ENCODE data around the gene DYNLT4. TPM values are rescaled to one million over a fixed set of nuclear protein-coding genes. Genes with fewer than 3 reads are reported as not detected.
"Not testable (repeated sequence)": the region's sequence is repeated elsewhere in the genome, so short reads cannot be mapped to it uniquely, and the experiment has no call there.

Gene DYNLT4
- total and polyA plus RNA-seq, 8 donors: 0.28 to 1.8 (median 0.38) TPM

DNA sequence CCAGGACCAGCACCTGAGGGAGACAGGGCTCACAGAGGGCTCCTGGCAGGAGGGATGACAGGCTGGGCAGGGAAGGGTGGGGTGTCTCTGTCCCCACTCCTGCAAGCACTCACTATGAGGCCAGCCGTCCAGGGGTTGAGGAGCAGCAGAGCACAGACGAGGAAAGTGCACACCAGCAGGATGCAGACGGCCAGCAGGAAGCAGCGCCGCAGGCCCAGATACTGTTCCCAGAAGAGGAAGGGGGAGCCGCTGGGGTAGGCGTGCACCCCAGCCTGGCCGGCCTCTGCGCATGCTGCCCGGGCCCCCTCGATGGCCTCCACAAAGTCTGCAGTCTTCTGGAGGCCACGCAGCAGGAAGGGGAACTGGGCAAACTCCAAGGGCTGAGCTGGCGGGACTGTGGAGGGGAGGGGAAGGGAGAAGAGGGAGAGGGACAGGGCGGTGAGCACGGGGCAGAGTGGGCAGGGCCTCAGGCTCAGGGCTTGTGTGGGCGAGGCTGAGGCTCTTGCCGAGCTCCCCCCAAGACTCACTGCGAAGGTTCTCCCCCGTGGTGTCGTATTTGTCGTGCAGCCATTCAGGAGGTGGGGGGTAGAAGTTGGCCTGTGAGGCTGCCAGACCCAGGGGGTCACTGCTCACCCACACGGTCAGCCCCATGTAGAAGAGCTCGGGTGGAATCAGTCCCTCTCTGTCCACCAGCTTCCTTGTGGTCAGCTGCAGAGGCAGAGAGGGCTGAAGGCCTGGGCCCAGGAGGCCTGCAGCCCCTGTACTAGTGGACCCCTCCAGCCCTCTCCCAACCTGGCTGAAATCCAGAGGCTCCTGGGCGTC is 19.4 kb upstream of the DYNLT4 start:
- peak overlapping the region in 1 of 4 donors; percentile 36 for H3K27ac ChIP-seq
- TF ChIP-seq, protein P1, sequence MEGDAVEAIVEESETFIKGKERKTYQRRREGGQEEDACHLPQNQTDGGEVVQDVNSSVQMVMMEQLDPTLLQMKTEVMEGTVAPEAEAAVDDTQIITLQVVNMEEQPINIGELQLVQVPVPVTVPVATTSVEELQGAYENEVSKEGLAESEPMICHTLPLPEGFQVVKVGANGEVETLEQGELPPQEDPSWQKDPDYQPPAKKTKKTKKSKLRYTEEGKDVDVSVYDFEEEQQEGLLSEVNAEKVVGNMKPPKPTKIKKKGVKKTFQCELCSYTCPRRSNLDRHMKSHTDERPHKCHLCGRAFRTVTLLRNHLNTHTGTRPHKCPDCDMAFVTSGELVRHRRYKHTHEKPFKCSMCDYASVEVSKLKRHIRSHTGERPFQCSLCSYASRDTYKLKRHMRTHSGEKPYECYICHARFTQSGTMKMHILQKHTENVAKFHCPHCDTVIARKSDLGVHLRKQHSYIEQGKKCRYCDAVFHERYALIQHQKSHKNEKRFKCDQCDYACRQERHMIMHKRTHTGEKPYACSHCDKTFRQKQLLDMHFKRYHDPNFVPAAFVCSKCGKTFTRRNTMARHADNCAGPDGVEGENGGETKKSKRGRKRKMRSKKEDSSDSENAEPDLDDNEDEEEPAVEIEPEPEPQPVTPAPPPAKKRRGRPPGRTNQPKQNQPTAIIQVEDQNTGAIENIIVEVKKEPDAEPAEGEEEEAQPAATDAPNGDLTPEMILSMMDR (IDR thresholded peaks at IDR 0.05): no peak
- H3K27me3 ChIP-seq: no peaks in the 10 kb centered on the region
- DNase-seq: peak in 2 of 6 donors; percentile 59 to 70
- H3K36me3 ChIP-seq: no peaks in the 10 kb centered on the region
- intact Hi-C loops (cut with DNase I): no loop called here
- no peak for FAIRE-seq
- WGBS, 2 donors: 78 to 80% methylated on average over 22 to 24 of the region's 24 CpGs
- H3K4me1 ChIP-seq: no peaks in the 10 kb centered on the region
- no peaks in the 10 kb centered on the region for H3K9me3 ChIP-seq
- peak in 3 of 4 donors; percentile 60 to 85 (median 79) for ATAC-seq
- H3K4me3 ChIP-seq: no peak overlapping the region

GRCh38 chr1:44824392-44824791 is 17.2 kb upstream of the DYNLT4 start:
- H3K27ac ChIP-seq; intact Hi-C loops (cut with DNase I); FAIRE-seq; ATAC-seq; DNase-seq; H3K9me3 ChIP-seq; H3K4me3 ChIP-seq; H3K4me1 ChIP-seq; H3K36me3 ChIP-seq; H3K27me3 ChIP-seq: not testable (repeated sequence)
- 93 to 94% methylated on average over 6 of the region's 6 CpGs for WGBS, 2 donors

DNA sequence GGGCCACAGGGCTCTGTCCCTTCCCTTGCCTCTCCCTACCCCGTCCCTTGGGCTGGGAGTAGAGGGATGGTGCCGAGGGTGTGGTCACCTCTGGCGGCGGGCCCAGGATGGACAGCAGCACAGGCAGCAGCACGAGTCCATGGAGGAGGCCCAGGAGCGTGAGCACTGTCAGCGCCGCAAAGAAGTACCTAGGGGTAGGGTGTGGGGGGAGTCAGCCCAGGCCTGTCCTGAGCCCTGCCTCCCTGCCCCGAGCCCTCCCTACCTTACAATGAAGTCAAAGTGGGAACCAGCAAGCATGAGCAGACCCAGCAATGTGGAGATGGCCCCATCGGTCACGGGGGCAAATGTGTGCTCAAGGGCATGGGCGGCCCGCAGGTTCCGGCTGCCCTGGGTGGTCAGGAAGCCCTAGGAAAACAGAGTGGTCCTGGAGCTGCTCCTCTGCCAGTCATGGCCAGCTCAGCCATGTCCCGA is 15.9 kb upstream of the DYNLT4 start:
- Histone ChIP-seq H3K4me3 (no peak overlapping the region), H3K4me1 (no peaks in the 10 kb centered on the region), H3K9me3 (no peaks in the 10 kb centered on the region), H3K36me3 (no peaks in the 10 kb centered on the region), H3K27ac (no peak overlapping the region), H3K27me3 (no peaks in the 10 kb centered on the region)
- intact Hi-C loops (cut with DNase I): no loop called here
- TF ChIP-seq, protein P1 (IDR thresholded peaks at IDR 0.05): no peak
- FAIRE-seq: no peak
- WGBS, 2 donors: 84 to 89% methylated on average over 13 to 15 of the region's 15 CpGs
- DNase-seq: peak in 3 of 6 donors; percentile 14 to 76 (median 54)
- no peak for ATAC-seq

DNA sequence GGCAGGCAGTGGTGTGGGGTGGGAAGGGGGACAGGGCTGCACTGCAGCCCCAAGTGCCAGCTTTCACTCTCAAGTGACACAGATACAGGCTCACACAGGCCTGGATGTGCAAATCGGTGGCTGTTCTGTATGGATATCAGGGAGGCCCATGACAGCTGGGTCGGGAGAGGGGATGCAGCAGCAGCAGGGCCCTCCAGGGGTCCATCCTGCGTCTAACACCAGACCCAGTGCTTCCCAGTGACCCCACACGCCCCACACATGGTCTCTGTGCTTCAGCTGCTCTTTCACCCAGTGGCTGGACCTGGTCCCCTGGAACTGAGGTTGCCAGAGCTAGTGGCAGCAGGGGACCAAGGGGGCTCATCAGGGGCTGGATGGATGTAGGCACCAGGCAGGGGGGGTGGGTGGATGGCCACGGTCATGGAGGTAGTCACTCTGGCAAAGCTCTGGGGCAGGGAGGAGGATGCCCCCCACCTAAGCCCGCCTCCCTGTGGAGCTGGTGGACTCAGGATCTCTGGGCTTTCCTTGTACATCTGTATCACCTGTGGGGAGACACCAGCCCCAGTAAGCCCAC is 15.1 kb upstream of the DYNLT4 start:
- intact Hi-C loops (cut with DNase I): no loop called here

DNA sequence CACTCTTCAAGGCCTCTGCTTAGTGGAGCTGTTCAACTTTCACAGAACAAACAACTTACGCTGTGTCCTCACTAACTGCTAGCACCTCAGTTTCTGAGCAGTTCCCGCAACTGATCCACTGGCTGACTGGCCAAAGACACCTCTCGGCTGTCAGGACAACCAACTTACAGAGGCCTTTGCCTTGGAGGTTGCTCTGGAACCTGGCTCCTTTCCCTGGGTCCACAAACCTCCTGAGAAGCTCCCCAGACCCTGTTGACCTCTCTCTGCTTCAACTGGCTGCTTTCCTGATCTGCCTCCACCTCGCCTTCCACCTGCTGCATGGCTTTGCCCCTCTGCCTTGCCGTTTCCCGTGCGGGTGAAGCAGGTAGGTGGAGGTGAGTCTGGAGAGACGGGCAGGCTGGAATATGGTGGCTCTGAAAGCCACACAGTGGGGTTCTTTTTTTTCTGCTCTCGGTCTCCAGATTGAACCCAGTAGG is 14.1 kb upstream of the DYNLT4 start:
- FAIRE-seq (no peak), ATAC-seq (no peak), DNase-seq (peak in 2 of 6 donors; percentile 28 to 52)
- Histone ChIP-seq H3K27ac (no peak overlapping the region), H3K27me3 (no peaks in the 10 kb centered on the region), H3K4me1 (no peaks in the 10 kb centered on the region), H3K4me3 (no peak overlapping the region), H3K9me3 (no peaks in the 10 kb centered on the region), H3K36me3 (no peaks in the 10 kb centered on the region)
- intact Hi-C loops (cut with DNase I): no loop called here
- TF ChIP-seq, protein P1 (IDR thresholded peaks at IDR 0.05): no peak
- 75 to 88% methylated on average over 9 of the region's 9 CpGs for WGBS, 2 donors

More for the DNA sequence above, 15.1 kb upstream of the DYNLT4 start:
- no peaks in the 10 kb centered on the region for H3K27me3 ChIP-seq
- H3K27ac ChIP-seq: no peak overlapping the region
- H3K4me1 ChIP-seq: no peaks in the 10 kb centered on the region
- no peaks in the 10 kb centered on the region for H3K36me3 ChIP-seq
- ATAC-seq (no peak), DNase-seq (peak in 3 of 6 donors; percentile 13 to 71 (median 41)), FAIRE-seq (no peak)
- H3K9me3 ChIP-seq: no peaks in the 10 kb centered on the region
- 83 to 87% methylated on average over 6 of the region's 6 CpGs for WGBS, 2 donors
- no peak overlapping the region for H3K4me3 ChIP-seq
- TF ChIP-seq, protein P1 (IDR thresholded peaks at IDR 0.05): no peak

Measured in pancreas (tissue), 10 donors.